Sigmoid colon (tissue), 4 donors: Measurements from ENCODE around the gene WSCD1.

Experiments used
- EP300 ChIP-seq, 4 donors: sonication (generic); formaldehyde crosslinking; IDR thresholded peaks; one replicate each; pipeline ENCODE4 v1.6.1; 2017; ENCODE audit warnings: antibody characterized with exemption in 4 of 4
- POLR2A ChIP-seq, 2 donors: fragments of 450-650 bp; IDR thresholded peaks; one replicate each; pipeline ENCODE4 v1.6.1; 2016; ENCODE audit warnings: antibody characterized with exemption in 2 of 2, mild to moderate bottlenecking in 2 of 2, moderate library complexity in 2 of 2
- TF ChIP-seq, protein P1 (sequence below), 4 experiments: fragments of 450-650 bp in 3 of 4; fragments of 200-600 bp in 1 of 4; IDR thresholded peaks; one replicate each; pipeline ENCODE4 v1.5.1; 2016 to 2019; ENCODE audit warnings: antibody characterized with exemption in 4 of 4, mild to moderate bottlenecking in 3 of 4, moderate library complexity in 2 of 4

DNA sequence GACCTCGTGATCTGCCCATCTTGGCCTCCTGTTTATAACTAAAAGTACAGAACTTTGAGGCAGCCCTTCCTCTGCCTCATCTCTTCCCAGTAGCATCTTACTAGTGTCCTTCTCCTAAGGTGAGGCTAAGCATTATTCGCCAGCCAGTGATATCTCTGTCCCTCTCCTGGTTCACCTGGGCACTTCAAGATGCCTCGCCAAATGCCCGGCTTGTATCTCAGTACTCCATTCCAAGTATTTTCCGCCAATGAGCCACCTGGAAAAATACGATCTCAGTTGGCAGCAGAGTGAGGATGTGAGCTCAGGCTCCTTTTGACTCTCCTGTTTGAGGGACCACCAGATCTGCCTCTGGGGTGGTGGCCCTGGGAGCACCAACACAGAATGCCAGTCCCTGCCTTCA lies 25.9 kb upstream of the WSCD1 start:
- TF ChIP-seq, protein P1, sequence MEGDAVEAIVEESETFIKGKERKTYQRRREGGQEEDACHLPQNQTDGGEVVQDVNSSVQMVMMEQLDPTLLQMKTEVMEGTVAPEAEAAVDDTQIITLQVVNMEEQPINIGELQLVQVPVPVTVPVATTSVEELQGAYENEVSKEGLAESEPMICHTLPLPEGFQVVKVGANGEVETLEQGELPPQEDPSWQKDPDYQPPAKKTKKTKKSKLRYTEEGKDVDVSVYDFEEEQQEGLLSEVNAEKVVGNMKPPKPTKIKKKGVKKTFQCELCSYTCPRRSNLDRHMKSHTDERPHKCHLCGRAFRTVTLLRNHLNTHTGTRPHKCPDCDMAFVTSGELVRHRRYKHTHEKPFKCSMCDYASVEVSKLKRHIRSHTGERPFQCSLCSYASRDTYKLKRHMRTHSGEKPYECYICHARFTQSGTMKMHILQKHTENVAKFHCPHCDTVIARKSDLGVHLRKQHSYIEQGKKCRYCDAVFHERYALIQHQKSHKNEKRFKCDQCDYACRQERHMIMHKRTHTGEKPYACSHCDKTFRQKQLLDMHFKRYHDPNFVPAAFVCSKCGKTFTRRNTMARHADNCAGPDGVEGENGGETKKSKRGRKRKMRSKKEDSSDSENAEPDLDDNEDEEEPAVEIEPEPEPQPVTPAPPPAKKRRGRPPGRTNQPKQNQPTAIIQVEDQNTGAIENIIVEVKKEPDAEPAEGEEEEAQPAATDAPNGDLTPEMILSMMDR (IDR thresholded peaks at IDR 0.05): no peak
- TF ChIP-seq EP300 (IDR thresholded peaks at IDR 0.05): no peak
- no peak for TF ChIP-seq POLR2A (IDR thresholded peaks at IDR 0.05)
